HepG2 (cell line): Measurements from ENCODE around the gene NSMCE1. TPM values are rescaled to one million over a fixed set of nuclear protein-coding genes. Genes with fewer than 3 reads are reported as not detected.
A peak's percentile ranks its signal among the peaks of the same experiment; 100 is the strongest.

Source experiments
- ARID3A ChIP-seq: IDR thresholded peaks from 2 replicates; pipeline ENCODE4 v1.6.1; 2012; ENCODE audit warnings: low read depth, low read length, improper control_type of control experiment
- DPF2 ChIP-seq: sonication (generic); formaldehyde crosslinking; IDR thresholded peaks from 2 replicates; pipeline ENCODE4 v1.4.0; 2020; ENCODE audit warnings: mild to moderate bottlenecking, low read depth, missing genetic modification reagents, borderline replicate concordance
- FOXO4 ChIP-seq: sonication (generic); formaldehyde crosslinking; conservative IDR thresholded peaks from 2 replicates; pipeline ENCODE4 v1.8.1; 2023; ENCODE audit warnings: missing genetic modification reagents
- GZF1 ChIP-seq: sonication (generic); formaldehyde crosslinking; IDR thresholded peaks from 2 replicates; pipeline ENCODE4 v1.5.1; 2020; ENCODE audit warnings: mild to moderate bottlenecking, missing genetic modification reagents
- HDAC2 ChIP-seq: sonication (generic); formaldehyde crosslinking; IDR thresholded peaks from 2 replicates; pipeline ENCODE4 v1.4.0; 2020; ENCODE audit warnings: missing genetic modification reagents
- HNF1A ChIP-seq, 2 experiments: sonication (generic) in 1 of 2; formaldehyde crosslinking in 1 of 2; IDR thresholded peaks; 2 replicates each; pipeline versions ENCODE4 v1.4.0 to v1.6.1; 2016 to 2020; ENCODE audit warnings: borderline replicate concordance in 1 of 2, low read depth in 1 of 2, mild to moderate bottlenecking in 1 of 2, missing genetic modification reagents in 1 of 2
- KDM1A ChIP-seq: IDR thresholded peaks from 2 replicates; pipeline ENCODE4 v1.6.1; 2016; ENCODE audit warnings: missing compliant biosample characterization
- MAF1 ChIP-seq: sonication (generic); formaldehyde crosslinking; IDR thresholded peaks from 2 replicates; pipeline ENCODE4 v1.5.0; 2020; ENCODE audit warnings: missing genetic modification reagents, borderline replicate concordance
- ZBTB33 ChIP-seq: sonication (generic); formaldehyde crosslinking; IDR thresholded peaks from 2 replicates; pipeline ENCODE4 v1.4.0; 2020; ENCODE audit warnings: missing genetic modification reagents
- ZMYM3 ChIP-seq: sonication (generic); formaldehyde crosslinking; IDR thresholded peaks from 2 replicates; pipeline ENCODE4 v1.5.1; 2020; ENCODE audit warnings: mild to moderate bottlenecking, missing genetic modification reagents
- ZNF17 ChIP-seq: sonication (generic); formaldehyde crosslinking; IDR thresholded peaks from 2 replicates; pipeline ENCODE4 v1.5.0; 2020; ENCODE audit warnings: mild to moderate bottlenecking, missing genetic modification reagents
- ZNF629 ChIP-seq: sonication (generic); formaldehyde crosslinking; conservative IDR thresholded peaks from 2 replicates; pipeline ENCODE4 v1.5.0; 2020; ENCODE audit warnings: missing genetic modification reagents
- polyA plus RNA-seq, 8 experiments: library from polyadenylated mRNA; depleted of rRNA in 3 of 8; stranded (reverse) in 7 of 8; unstranded in 1 of 8; fragments of >200 nt; fragmentation: Illumina TruSeq in 4 of 8; extraction: Trizol in 4 of 8; gene quantifications; 2 replicates each; pipeline versions ENCODE4 v1.2.1 to v1.2.3, GENCODE V29; 2011 to 2016; ENCODE audit warnings: low read depth in 4 of 8, missing spikeins in 1 of 8, mixed read lengths in 1 of 8; ENCODE audit not compliant: insufficient read depth in 1 of 8
- total RNA-seq, 5 experiments: library from RNA; depleted of rRNA; stranded (reverse); fragments of >200 nt; fragmentation: Illumina TruSeq; extraction: Trizol; gene quantifications; 2 replicates each; pipeline ENCODE4 v1.2.3, GENCODE V29; 2016; ENCODE audit warnings: low read depth in 1 of 5

Gene NSMCE1
- total and polyA plus RNA-seq, 2 of the 13 experiments (the other 11 are each of a cell fraction or from before 2014, with no cell fraction given): 42.7 to 52.9 TPM

GRCh38 chr16:27267037-27267677 is 1.4 kb downstream of the NSMCE1 start (continued):
- TF ChIP-seq HNF1A (IDR thresholded peaks at IDR 0.05; ENCODE audit: low read depth): no peak
- TF ChIP-seq HNF1A (CRISPR knock-in tag; IDR thresholded peaks at IDR 0.05; ENCODE audit: borderline replicate concordance): no peak
- TF ChIP-seq ZBTB33 (CRISPR knock-in tag): no peak
- peak; percentile 66; the same call in 1 of the 2 replicates for TF ChIP-seq HDAC2 (CRISPR knock-in tag)
- 0 out of 2 replicates have a peak, but pooled peaks have one; percentile 74 for TF ChIP-seq FOXO4 (CRISPR knock-in tag)
- peak; percentile 99 for TF ChIP-seq ZMYM3 (CRISPR knock-in tag)
- peak; percentile 99 for TF ChIP-seq ZNF629
- no peak for TF ChIP-seq ZNF17 (CRISPR knock-in tag)
- TF ChIP-seq ARID3A: no peak
- TF ChIP-seq KDM1A (CRISPR knock-in tag): peak; percentile 98
- no peak for TF ChIP-seq GZF1 (CRISPR knock-in tag)
- 0 out of 2 replicates have a peak, but pooled peaks have one; percentile 5 for TF ChIP-seq DPF2 (CRISPR knock-in tag)
- TF ChIP-seq MAF1 (CRISPR knock-in tag): no peak
